GM19238 (cell line): Measurements from ENCODE around the gene UBP1.
"Not testable (repeated sequence)": the region's sequence is repeated elsewhere in the genome, so short reads cannot be mapped to it uniquely, and the experiment has no call there.

Experiments
- DNase-seq: peaks from one replicate; pipeline ENCODE4 v3.0.0; 2011; ENCODE audit warnings: low spot score; ENCODE audit not compliant: insufficient read length

The UBP1 gene

DNA sequence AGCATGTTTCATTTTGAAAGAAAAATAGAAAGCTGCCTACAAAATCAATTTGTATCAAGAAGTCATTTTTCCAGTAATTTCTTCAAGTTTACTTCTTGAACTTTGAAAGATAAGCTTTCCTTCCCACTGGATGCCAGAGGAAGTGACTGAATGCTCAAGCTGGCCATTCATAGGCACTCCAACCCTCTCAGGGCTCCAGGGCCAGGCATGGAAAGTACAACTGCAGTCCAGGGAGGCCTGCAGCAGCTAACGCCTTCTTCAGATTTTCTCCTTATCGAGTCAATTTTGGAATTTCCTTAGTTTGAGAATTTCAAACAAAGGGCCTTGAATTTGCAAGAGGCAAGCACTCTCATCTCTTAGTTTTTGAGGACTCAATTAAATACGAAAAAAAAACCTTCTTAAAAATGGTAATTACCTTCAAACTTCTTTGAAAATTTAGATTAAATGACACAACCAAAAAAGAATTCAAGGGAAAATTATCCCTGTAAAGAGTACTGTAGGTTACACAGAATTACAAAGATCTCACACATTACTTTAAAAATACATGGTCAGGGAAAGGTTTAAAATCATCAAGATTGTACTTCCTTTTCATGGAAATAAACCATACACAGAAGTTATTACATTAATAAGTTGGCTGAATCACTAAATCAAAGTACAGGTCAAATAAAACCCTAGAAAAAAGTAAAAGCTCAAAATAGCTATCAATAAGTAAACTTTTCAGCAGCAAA, 2.5 kb downstream of the UBP1 start:
- DNase-seq = no peak

DNA sequence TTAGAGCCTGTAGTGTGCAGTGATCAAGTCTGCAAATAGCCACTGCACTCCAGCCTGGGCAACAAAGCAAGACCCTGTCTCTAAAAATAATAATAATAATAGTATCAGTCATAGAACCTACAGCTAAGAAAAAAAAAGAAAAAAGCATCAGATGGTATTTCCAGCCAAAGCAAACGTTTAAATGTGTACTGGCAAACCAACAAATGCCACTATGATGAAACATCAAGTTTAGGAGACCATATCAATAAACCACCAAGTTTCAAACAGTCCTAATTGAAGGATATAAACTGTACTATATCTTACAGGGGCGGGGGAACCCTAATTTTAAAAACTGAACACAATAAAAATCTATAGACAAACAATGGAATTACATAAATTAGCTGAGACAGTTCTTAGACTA, 6.4 kb downstream of the UBP1 start:
- DNase-seq = no peak

DNA sequence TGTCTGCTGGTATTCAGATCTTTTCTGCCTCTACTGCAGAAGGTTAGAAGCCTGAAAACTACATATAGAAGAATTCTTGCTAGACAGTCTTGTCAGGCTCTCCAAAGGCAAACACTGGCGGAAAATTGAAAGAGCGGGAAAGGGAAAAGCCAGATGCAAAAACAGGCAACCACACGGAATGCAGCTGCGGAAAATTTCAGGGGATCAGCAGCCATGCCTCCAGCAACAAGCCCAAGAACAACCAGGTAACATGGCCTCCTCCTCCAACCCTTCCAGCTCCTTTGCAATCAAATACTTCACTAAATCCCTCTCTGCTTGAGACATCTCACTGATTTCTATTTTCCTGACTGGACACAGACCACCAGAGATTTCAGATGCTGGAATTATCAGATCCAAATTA, 9.6 kb downstream of the UBP1 start:
- no peak for DNase-seq

DNA sequence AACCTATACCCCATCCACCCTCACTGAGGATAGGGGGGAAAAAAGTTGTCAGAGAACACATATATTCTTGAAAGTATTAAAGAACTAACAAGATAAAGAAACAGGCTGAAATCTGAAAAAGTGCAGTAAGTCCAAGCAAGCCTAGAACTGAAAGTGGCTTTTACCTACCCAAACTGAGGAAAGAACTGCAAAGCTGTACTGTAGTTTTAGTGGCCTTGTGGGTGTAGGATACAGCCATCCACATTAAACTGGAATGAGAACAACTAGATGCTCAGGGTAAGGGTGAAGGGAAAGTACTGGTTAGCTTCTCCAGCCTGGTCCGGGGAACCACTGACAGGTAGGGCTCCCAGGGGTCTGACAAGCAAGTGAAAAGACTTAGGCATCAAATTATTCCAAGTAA, 10.1 kb downstream of the UBP1 start:
- no peak for DNase-seq

DNA sequence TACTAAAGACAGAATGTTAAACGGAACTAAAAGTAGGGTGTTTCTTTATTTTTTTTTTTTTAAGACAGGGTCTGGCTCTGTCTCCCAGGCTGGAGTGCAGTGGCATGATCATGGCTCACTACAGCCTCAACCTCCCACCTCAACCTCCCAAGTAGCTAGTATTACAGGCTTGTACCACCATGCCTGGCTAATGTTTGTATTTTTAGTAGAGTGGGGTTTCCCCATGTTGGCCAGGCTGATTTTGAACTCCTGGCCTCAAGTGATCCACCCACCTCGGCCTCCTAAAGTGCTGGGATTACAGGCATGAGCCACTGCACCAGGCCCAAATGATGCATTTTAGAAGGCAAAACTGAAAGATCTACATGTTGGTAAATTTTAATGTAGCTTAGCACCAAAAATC, 10.9 kb downstream of the UBP1 start:
- not testable (repeated sequence) for DNase-seq

DNA sequence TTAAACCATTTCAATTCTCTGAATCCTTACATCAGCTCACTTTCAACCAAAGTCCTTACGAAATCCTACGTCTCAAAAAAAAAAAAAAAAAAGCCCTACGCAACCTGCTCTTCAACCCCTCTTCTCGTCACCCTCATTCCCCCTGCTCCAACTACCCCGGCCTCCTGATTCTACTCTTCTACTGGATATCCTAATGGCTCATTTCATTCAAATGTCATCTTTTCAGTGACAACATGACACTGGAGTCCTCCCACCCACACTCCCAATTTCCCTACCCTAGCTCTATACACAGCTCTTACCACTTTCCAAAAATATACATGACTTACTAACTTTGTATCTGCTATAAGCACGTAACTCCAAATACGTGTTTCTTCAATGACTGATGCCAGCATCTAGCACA, 11.5 kb downstream of the UBP1 start:
- no peak for DNase-seq

DNA sequence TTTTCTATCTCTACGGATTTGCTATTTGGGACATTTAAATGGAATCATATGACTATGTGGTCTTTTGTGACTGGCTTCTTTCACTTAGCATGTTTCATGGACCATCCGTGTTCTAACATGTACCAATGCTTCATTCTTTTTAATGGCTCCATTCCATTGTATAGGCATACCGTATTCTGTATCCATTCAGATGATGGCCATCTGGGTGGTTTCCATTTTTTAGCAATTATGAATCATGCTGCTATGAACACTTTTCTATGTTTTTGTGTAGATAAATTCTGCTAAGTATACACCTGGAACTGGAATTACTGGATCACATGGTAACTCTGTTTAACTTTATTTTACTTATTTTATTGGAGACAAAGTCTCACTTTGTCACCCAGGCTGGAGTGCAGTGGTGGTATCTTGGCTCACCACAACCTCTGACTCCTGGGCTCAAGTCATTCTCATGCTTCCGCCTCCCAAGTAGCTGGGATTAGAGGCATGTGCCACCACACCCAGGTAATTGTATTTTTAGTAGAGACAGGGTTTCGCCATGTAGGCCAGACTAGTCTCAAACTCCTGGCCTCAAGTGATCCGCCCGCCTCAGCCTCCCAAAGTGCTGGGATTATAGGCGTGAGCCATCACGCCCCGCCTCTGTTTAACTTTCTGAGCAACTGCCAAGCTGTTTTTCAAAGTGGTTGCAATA, 13.4 kb downstream of the UBP1 start:
- DNase-seq = no peak

DNA sequence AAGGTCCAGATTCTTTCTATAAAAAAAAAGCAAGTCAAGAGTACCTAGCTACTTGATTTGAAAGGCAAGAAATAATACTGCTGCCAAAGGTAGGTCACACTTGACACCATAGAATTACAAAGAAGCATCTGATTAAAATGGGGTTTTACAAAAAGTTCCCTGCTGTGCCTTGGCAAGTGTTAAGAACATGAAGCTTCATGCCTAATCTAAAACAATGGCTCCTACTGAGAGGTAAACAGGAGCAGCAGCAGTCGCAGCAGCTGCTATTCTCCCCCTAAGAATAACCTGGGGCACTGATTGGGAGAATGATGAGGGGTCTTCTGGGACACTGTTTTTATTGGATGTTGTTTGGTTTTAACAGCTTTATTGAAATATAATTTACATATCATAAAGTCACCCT, 14.1 kb downstream of the UBP1 start:
- no peak for DNase-seq

DNA sequence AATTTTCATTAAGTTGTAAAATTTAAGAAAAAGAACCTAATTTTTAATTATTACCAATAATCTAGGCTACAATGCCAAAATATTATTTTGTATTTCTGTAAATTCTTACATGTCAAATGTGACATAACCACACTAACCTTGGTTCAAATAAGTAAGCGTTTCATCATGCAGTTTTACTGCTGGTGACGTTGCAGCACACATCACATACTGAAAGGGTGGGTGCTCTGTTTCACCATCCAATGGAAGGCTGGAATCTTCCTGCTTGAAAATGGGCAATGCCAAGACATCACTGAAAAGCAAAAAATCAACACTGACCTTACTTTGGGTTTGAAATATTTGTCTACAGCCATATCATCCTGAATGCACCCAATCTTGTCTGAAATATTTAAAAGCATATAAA, 14.8 kb downstream of the UBP1 start:
- no peak for DNase-seq

DNA sequence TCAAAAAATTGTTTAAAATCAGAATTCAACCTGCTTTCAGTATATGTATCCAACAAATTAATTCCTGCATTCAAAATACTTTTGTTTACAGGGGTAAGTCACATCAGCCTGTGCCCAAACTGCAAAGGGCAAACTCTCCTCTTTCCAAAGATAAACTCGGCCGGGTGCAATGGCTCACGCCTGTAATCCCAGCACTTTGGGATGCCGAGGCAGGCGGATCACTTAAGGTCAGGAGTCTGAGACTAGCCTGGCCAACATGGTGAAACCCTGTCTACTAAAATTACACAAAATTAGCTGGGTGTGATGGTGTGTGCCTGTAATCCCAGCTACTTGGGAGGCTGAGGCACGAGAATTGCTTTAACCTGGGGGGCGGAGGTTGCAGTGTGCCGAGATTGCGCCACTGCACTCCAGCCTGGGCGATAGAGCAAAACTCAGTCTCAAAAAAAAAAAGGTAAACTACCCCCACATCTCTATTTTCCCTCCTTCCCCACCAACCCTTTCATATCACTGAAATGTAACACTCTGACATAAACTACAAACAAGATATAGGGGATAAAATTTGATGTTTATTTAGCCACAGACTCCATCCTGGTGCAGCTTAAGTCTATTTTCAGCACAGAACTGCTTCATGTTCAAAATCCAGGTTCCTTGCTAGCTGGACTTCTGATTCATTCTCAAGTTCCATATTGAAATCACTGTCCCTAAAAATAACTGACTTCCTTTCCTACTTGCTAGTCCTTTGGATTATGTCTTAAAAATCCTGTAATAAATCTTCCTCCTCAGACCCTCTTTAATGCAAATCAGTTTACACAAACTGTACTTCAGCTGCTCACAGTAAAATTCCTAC, 15.4 kb downstream of the UBP1 start:
- no peak for DNase-seq

DNA sequence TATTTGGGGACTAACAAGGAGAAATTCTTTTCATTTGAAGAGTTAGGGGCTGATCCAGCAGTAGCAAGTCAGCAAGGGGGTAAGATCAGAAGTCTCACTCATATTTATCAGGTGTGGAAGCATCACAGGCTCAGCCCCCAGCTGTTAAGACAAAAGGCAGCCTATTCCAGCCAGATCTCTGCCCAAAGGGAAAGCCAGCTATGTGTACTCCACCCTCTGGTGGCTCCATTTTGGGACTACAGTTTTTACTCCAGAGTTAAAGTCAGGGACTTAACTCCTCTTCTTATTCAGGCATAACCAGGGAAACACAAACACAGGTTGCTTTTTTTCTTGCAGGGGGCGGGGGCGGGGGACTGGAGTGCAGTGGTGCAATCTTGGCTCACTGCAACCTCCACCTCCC, 19.2 kb downstream of the UBP1 start:
- DNase-seq = no peak

DNA sequence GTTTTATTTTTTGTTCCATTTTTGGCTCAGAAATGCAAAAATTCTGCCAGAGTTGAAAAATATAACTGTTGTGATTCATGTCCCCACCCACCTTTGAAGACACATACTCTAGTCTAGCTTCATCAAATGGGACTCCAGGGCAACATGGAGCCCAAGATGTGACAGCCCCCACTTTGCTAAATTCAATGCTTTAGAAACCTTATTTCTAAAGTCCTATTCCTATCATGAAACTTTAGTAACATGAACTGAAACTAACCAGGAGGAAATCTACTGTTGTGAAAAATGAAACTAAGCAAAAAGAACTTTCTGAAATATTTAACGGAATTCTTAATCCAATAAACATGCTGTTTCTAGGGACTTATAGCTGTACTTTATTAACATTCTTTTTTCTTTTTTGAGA, 20.3 kb downstream of the UBP1 start:
- no peak for DNase-seq

DNA sequence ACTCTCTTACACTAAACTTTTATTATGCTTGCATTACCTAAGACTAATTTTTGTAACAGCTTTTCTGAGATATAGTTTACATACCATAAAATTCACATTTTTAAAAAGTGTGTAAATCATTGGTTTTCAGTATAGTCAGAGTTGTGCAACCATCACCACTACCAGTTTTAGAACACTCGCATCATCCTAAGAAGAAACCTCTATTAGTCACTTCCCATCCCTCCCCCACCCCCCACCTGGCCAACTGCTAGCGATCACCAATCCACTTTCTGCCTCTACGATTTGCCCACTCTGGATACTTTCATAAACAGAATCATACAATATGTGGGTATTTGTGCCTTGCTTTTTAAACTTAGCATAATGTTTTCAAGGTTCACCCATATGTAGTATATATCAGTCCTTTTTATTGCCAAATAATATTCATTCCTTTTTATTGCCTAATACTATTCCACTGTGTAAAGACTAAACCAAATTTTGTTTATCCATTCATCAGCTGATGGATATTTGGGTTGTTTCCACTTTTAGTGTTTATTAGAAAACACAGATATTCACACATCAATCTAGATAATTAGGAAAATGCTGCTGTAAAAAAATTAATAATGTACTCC, 23.0 kb downstream of the UBP1 start:
- no peak for DNase-seq

DNA sequence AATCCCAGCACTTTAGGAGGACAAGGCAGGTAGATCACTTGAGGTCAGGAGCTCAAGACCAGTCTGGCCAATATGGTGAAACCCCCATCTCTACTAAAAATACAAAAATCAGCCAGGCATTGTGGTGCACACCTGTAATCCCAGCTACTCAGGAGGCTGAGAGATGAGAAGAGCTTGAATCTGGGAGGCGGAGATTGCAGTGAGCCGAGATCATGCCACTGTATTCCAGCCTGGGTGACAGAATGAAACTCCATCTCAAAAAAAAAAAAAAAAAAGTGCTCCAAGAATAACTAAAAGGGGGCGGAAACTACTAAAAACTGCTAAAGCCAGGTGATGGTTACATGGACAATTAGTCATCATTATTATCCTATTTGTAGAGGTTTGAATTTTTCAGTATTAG, 29.4 kb downstream of the UBP1 start:
- not testable (repeated sequence) for DNase-seq

DNA sequence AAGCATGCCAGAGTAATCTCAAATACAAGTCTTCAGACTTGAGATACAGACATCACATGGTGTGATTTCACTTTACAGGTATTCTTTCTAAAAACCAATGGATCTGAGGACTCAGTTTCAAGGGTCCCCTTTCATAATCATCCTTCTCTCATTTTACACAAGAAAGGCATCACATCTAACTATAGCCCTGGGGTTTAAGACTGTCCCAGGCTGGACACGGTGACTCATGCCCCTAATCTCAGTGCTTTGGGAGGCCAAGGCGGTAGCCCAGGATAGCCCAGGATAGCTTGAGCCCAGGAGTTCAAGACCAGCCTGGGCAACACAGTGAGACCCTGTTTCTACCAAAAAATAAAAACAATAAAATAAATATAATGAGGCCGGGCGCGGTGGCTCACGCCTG, 36.4 kb downstream of the UBP1 start:
- DNase-seq = no peak

DNA sequence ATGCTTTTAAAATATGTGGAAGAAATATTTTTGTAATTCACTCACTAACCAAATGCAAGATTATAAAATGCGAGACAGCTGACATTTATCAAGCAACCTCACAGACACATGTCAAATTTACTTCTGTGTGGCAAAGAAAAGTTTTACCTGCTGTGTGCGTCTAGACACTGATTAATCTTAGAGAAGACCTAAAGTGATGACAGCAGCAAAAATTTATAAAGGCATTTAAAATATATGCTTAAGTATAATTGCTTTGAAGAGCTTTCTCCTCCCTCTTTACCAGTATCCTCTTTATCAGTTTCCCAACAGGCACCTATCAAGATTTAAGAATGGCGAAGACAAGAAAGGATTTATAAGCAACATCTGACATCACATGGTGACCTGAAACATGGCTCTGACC, 37.3 kb downstream of the UBP1 start:
- DNase-seq = no peak

DNA sequence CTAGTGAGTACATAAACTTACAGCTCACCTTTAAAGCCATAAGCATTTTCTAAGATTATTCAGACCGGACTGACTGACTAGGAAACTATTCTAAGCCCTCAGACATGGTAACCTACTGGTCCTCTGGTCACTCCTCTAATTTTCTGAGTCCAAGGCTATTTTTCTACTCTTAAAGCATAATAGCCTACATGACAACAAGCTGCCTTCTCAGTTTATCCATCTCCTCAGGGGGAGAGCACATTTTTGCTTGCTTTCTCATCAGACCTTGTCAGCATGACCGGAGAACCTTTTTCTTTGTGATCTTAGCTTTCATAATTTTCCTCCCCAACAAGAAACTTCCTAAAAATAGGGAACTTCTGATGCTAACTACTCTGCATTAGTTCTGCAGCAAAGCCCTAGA, 38.4 kb downstream of the UBP1 start:
- no peak for DNase-seq

DNA sequence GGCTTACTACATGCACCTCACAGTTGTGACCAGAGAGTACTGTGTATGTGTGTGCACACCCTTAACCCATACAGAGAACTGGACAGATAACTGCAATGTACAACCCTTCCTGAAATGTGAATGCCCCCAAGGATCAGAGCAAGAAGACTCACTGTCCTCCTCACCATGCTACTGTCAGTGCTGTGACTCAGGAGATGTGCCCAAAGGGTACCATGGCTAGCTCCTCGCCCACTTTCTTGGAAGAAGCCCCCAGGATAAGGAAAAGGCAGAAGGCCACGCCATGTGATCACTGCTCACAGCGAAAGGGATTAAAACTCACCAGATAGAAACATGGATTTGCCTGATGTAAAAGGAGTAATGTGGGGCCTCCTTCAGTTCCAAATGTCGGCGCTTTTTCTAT, 41.8 kb downstream of the UBP1 start:
- no peak for DNase-seq

DNA sequence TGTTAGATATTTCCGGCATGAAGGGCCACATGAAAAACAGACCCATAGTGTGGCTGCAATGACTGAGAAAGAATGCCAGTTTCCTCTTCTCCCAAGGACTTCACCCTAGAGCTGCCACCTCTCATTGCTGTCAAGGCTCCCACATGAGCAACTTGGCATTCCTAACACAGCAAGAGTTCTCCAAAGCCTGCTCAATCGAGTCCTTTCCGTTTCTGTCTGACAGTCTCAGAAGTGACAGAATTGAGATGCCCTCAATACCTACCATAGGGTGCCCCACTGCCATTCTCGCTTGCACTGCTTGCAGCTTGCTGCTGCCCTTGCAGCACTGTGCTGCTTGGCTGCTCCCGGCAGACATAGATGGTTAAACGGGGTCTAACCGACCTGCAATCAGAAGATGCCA, 44.3 kb downstream of the UBP1 start:
- DNase-seq = no peak

DNA sequence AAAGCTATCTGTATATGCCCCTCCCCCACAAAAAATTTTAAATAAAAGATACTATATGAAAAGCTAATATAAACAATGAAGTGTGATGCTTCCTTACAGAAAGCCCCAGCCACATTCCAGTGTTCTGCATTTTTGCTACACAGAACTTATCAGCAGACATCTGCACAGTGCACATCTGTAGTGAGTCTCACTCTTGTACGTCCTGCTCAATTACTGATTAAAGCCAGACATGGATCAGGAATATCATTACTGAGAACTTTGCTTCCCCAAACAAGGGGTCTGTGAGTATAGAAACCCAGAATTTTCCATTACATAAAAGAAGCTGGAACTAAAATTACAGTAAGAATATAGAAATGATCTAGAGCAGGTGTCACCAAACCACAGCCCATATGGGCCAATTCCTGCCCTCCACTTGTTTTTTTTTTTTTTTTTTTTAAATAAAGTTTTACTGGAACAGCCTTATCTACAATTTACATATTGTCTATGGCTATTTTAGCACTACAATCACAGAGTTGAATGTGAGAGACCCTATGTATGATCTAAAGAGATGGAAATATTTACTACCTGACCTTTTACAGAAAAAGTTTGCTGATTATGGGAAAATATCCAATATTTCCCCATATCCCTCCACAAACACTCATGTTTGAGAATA, 45.7 kb downstream of the UBP1 start:
- DNase-seq = no peak

DNA sequence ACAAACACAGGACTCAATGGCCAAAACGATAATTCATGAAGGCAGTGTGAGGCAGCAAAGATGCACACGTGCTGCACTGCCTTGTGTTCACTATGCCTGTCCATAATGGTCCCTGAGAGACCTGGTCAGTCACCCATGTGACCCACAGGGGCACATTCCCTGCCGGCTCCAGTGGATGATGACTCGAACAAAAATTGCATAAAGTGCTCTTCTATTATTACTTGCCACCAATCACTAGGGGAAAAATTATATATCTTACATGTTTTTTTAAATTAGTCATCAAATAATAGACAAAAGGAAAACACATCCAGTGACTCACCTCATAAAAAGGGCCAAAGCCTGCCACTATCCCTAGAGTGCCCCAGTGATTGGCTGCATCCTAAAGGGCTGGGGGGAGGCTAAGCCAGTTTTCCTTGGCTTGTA, 47.5 kb downstream of the UBP1 start:
- DNase-seq = no peak
